IMR-90 (cell line): ENCODE data around the gene SLC7A6. TPM values are rescaled to one million over a fixed set of nuclear protein-coding genes. Genes with fewer than 3 reads are reported as not detected.

Source experiments
- ATAC-seq: fragments of 200-7000 bp; cut with Tn5 transposase; 2 replicates; pipeline ENCODE4 v1.9.1; 2020; ENCODE audit warnings: low read depth, mild to moderate bottlenecking, moderate library complexity
- BruUV-seq: library from RNA; stranded (reverse); fragments of 400-500 nt; replicated peaks from 2 replicates; lab custom pipeline; 2021; lab: Mats Ljungman, UMichigan
- CTCF ChIA-PET: fragments of 300-600 bp; formaldehyde crosslinking; extraction: SDS; loops from one replicate; lab custom pipeline; 2021; ENCODE audit warnings: antibody characterized with exemption; lab: Yijun Ruan, JAX
- POLR2A ChIA-PET: fragments of 300-600 bp; sonication (Branson Sonifier 250); formaldehyde crosslinking; loops from one replicate; lab custom pipeline; 2022; ENCODE audit warnings: antibody characterized with exemption; ENCODE audit not compliant: unreplicated experiment; lab: Charles Lee
- DNase-seq: peaks from one replicate; pipeline ENCODE4 v3.0.0; 2013
- H2AFZ ChIP-seq: replicated peaks from 2 replicates; pipeline ENCODE3; 2013; ENCODE audit warnings: low read length, mild to moderate bottlenecking; ENCODE audit not compliant: poor library complexity
- H2AK5ac ChIP-seq: 2 replicates; pipeline ENCODE4 v1.6.1; 2013; ENCODE audit warnings: low read depth, low read length, inconsistent platforms
- H2AK9ac ChIP-seq: replicated peaks from 2 replicates; pipeline ENCODE3; 2013; ENCODE audit warnings: mild to moderate bottlenecking, low read depth, low read length, moderate library complexity; ENCODE audit not compliant: poor library complexity
- H2BK120ac ChIP-seq: 2 replicates; pipeline ENCODE4 v1.6.1; 2013; ENCODE audit warnings: low read depth, low read length, inconsistent platforms
- H2BK15ac ChIP-seq: 3 replicates; pipeline ENCODE4 v1.6.1; 2013; ENCODE audit warnings: low read depth, low read length, inconsistent platforms
- H2BK20ac ChIP-seq: 2 replicates; pipeline ENCODE4 v1.6.1; 2013; ENCODE audit warnings: low read depth, mild to moderate bottlenecking, inconsistent platforms, low read length, moderate library complexity
- H2BK5ac ChIP-seq: 2 replicates; pipeline ENCODE4 v1.6.1; 2013; ENCODE audit warnings: mild to moderate bottlenecking, low read depth, low read length, inconsistent platforms; ENCODE audit not compliant: poor library complexity, severe bottlenecking
- H3K14ac ChIP-seq: replicated peaks from 2 replicates; pipeline ENCODE4 v1.6.1; 2013; ENCODE audit warnings: low read depth, low read length, inconsistent platforms
- H3K18ac ChIP-seq: 2 replicates; pipeline ENCODE4 v1.6.1; 2013; ENCODE audit warnings: low read depth, low read length, control low read depth
- H3K23ac ChIP-seq: 2 replicates; pipeline ENCODE4 v1.6.1; 2013; ENCODE audit warnings: low read depth, low read length, inconsistent platforms
- H3K27ac ChIP-seq: 2 replicates; pipeline ENCODE4 v1.5.1; 2013; ENCODE audit warnings: mild to moderate bottlenecking, control low read depth, low read length; ENCODE audit not compliant: insufficient read depth
- H3K27me3 ChIP-seq: 2 replicates; pipeline ENCODE4 v1.6.1; 2013; ENCODE audit warnings: low read length; ENCODE audit not compliant: control insufficient read depth, insufficient read depth
- H3K36me3 ChIP-seq: 2 replicates; pipeline ENCODE4 v1.6.1; 2013; ENCODE audit warnings: low read length, mixed read lengths; ENCODE audit not compliant: control insufficient read depth, insufficient read depth
- H3K4ac ChIP-seq: 2 replicates; pipeline ENCODE4 v1.6.1; 2013; ENCODE audit warnings: low read depth, low read length, inconsistent platforms
- H3K4me1 ChIP-seq: 2 replicates; pipeline ENCODE4 v1.6.1; 2013; ENCODE audit warnings: low read length, mixed read lengths; ENCODE audit not compliant: control insufficient read depth, insufficient read depth
- H3K4me2 ChIP-seq: 2 replicates; pipeline ENCODE4 v1.6.1; 2013; ENCODE audit warnings: low read depth, mild to moderate bottlenecking, control low read depth, low read length, moderate library complexity
- H3K4me3 ChIP-seq: 2 replicates; pipeline ENCODE4 v1.5.1; 2013; ENCODE audit warnings: low read depth, mild to moderate bottlenecking, control low read depth, low read length, moderate library complexity; ENCODE audit not compliant: insufficient read depth
- H3K56ac ChIP-seq: 2 replicates; pipeline ENCODE4 v1.6.1; 2013; ENCODE audit warnings: low read length, inconsistent platforms; ENCODE audit not compliant: insufficient read depth; ENCODE audit errors: extremely low read depth
- H3K79me1 ChIP-seq, 2 experiments: 2 replicates each; pipeline ENCODE4 v1.6.1; 2013; ENCODE audit warnings: low read length in 2 of 2, inconsistent platforms in 1 of 2, low read depth in 1 of 2
- H3K9ac ChIP-seq: 2 replicates; pipeline ENCODE4 v1.6.1; 2013; ENCODE audit warnings: low read depth, low read length, control low read depth
- H3K9me1 ChIP-seq: 2 replicates; pipeline ENCODE4 v1.6.1; 2013; ENCODE audit warnings: low read length, inconsistent platforms; ENCODE audit not compliant: insufficient read depth
- H3K9me3 ChIP-seq: 2 replicates; pipeline ENCODE4 v1.6.1; 2013; ENCODE audit warnings: low read length; ENCODE audit not compliant: control insufficient read depth, insufficient read depth
- H4K20me1 ChIP-seq: 2 replicates; pipeline ENCODE4 v1.6.1; 2013; ENCODE audit warnings: low read length, inconsistent platforms; ENCODE audit not compliant: insufficient read depth
- H4K5ac ChIP-seq: 2 replicates; pipeline ENCODE4 v1.6.1; 2013; ENCODE audit warnings: mild to moderate bottlenecking, low read depth, low read length, control low read depth
- H4K8ac ChIP-seq, 2 experiments: 2 replicates each; pipeline ENCODE4 v1.6.1; 2013; ENCODE audit warnings: low read depth in 2 of 2, low read length in 2 of 2, control low read depth in 1 of 2, inconsistent platforms in 1 of 2
- H4K91ac ChIP-seq: 2 replicates; pipeline ENCODE4 v1.6.1; 2013; ENCODE audit warnings: low read depth, low read length, inconsistent platforms; ENCODE audit not compliant: insufficient read depth
- BHLHE40 ChIP-seq: fragments of 150-350 bp; IDR thresholded peaks from 2 replicates; pipeline ENCODE4 v1.6.1; 2016; ENCODE audit warnings: mild to moderate bottlenecking, low read depth, low read length
- CHD1 ChIP-seq: IDR thresholded peaks from 2 replicates; pipeline ENCODE4 v1.6.1; 2012; ENCODE audit warnings: low read depth, low read length, improper control_type of control experiment
- CTCF ChIP-seq: conservative IDR thresholded peaks from 2 replicates; pipeline ENCODE4 v1.5.1; 2012; ENCODE audit warnings: mild to moderate bottlenecking, low read depth, low read length, improper control_type of control experiment
- ELK1 ChIP-seq: fragments of 150-350 bp; IDR thresholded peaks from 2 replicates; pipeline ENCODE4 v1.6.1; 2016; ENCODE audit warnings: low read depth, mild to moderate bottlenecking, low read length, moderate library complexity, borderline replicate concordance
- FOS ChIP-seq: fragments of 150-350 bp; IDR thresholded peaks from 2 replicates; pipeline ENCODE4 v1.6.1; 2016; ENCODE audit warnings: low read depth, low read length
- MAFK ChIP-seq: IDR thresholded peaks from 2 replicates; pipeline ENCODE4 v1.6.1; 2012; ENCODE audit warnings: low read depth, low read length, improper control_type of control experiment
- MAZ ChIP-seq: IDR thresholded peaks from 2 replicates; pipeline ENCODE4 v1.6.1; 2012; ENCODE audit warnings: low read depth, mild to moderate bottlenecking, low read length, improper control_type of control experiment, moderate library complexity, borderline replicate concordance
- NFE2L2 ChIP-seq: fragments of 150-350 bp; IDR thresholded peaks from 2 replicates; pipeline ENCODE4 v1.6.1; 2016; ENCODE audit warnings: low read depth, mild to moderate bottlenecking, low read length
- POLR2A ChIP-seq: IDR thresholded peaks from 2 replicates; pipeline ENCODE4 v1.6.1; 2012; ENCODE audit warnings: mild to moderate bottlenecking, low read depth, low read length
- RAD21 ChIP-seq: IDR thresholded peaks from 2 replicates; pipeline ENCODE4 v1.6.1; 2012; ENCODE audit warnings: low read length, improper control_type of control experiment
- RCOR1 ChIP-seq: IDR thresholded peaks from 2 replicates; pipeline ENCODE4 v1.6.1; 2012; ENCODE audit warnings: mild to moderate bottlenecking, low read length, improper control_type of control experiment; ENCODE audit not compliant: insufficient replicate concordance
- RFX5 ChIP-seq: IDR thresholded peaks from 2 replicates; pipeline ENCODE4 v1.8.0; 2012; ENCODE audit warnings: low read depth, mild to moderate bottlenecking, low read length, moderate library complexity
- SMC3 ChIP-seq: fragments of 150-350 bp; IDR thresholded peaks from 2 replicates; pipeline ENCODE4 v1.6.1; 2016; ENCODE audit warnings: low read depth, mild to moderate bottlenecking, antibody characterized with exemption, low read length, moderate library complexity
- USF2 ChIP-seq: fragments of 150-350 bp; IDR thresholded peaks from 2 replicates; pipeline ENCODE4 v1.6.1; 2017; ENCODE audit warnings: mild to moderate bottlenecking, antibody characterized with exemption, low read length, low read depth
- WGBS, 2 experiments: methylation state at CpG; one replicate each; pipeline versions ENCODE4 v1.1.5 to v1.1.7; 2013; ENCODE audit warnings: missing lambda C conversion rate in 2 of 2; ENCODE audit not compliant: insufficient read length in 1 of 2; ENCODE audit errors: extremely low coverage in 2 of 2; 5-methylcytosine and 5-hydroxymethylcytosine counted together
- dilution Hi-C: fragments of 300-500 bp; cut with HindIII; formaldehyde crosslinking; loops from one replicate; pipeline ENCODE4 v1.14.3; 2018; ENCODE audit warnings: low sequenced_read_pairs; ENCODE audit not compliant: unreplicated experiment
- in situ Hi-C: fragments of 300-500 bp; cut with MboI; formaldehyde crosslinking; loops from 3 replicates; pipeline ENCODE4 v1.14.3; 2019; ENCODE audit warnings: low sequenced_read_pairs, inconsistent platforms, mixed read lengths
- intact Hi-C: fragments of 100-400 bp; cut with micrococcal nuclease; formaldehyde crosslinking; loops from 2 replicates; pipeline ENCODE4 v1.10.0; 2022
- polyA plus RNA-seq, 3 experiments: library from polyadenylated mRNA; depleted of rRNA; stranded (reverse); fragments of >200 nt; gene quantifications; 2 replicates each; pipeline ENCODE4 v1.2.3, GENCODE V29; 2012; ENCODE audit warnings: low replicate concordance in 1 of 3
- total RNA-seq: library from RNA; depleted of rRNA; stranded (reverse); fragments of >200 nt; gene quantifications from 2 replicates; pipeline ENCODE4 v1.2.3, GENCODE V29; 2012

SLC7A6 gene
- total and polyA plus RNA-seq, 2 of the 4 experiments (the other 2 are of a cell fraction): 29.4 to 36.1 TPM

- Histone ChIP-seq H2BK15ac (no peak overlapping the region), H2BK5ac (no peak overlapping the region), H3K9ac (no peak overlapping the region), H2AK5ac (no peak overlapping the region), H2BK20ac (no peak overlapping the region), H3K56ac (no peak overlapping the region), H3K4me3 (no peak overlapping the region), H4K91ac (no peak overlapping the region), H4K8ac (no peak overlapping the region), H3K9me1 (no peaks in the 10 kb centered on the region), H3K9me3 (no peaks in the 10 kb centered on the region), H3K27me3 (no peaks in the 10 kb centered on the region), H3K36me3 (peaks cover 78% of the 10 kb centered on the region), H4K5ac (no peak overlapping the region), H3K23ac (no peak overlapping the region), H2BK120ac (no peak overlapping the region), H2AK9ac (no peak overlapping the region), H3K4ac (no peak overlapping the region), H3K18ac (no peak overlapping the region), H3K79me1 (no peaks in the 10 kb centered on the region; a peak in 1 of 4 replicates), H3K4me1 (no peaks in the 10 kb centered on the region), H3K14ac (no peak overlapping the region), H3K27ac (no peak overlapping the region), H2AFZ (no peak overlapping the region), H3K4me2 (no peak overlapping the region), H4K20me1 (no peaks in the 10 kb centered on the region; the same call in 1 of the 2 replicates)
- dilution Hi-C loops (no loop called here), intact Hi-C loops (no loop called here), in situ Hi-C loops (no loop called here)
- DNase-seq (no peak), ATAC-seq (no peak)
- no CpG with 5 or more reads among the region's 10 CpGs for WGBS, 2 experiments
- TF ChIP-seq POLR2A (no peak), CTCF (no peak), USF2 (no peak), RCOR1 (no peak), NFE2L2 (no peak), MAZ (no peak), CHD1 (no peak), BHLHE40 (no peak), RAD21 (no peak), SMC3 (no peak), RFX5 (no peak), FOS (no peak), ELK1 (no peak), MAFK (no peak)
- BruUV-seq: no TSS peak
- ChIA-PET CTCF (no interaction called here), POLR2A (no interaction called here)
Observed at GRCh38 chr16:68350813-68351350, 86.6 kb downstream of the SLC7A6 start.
